NCI-H226 (cell line): ENCODE results near the gene PPP2R2D.
"Not testable (repeated sequence)": the region's sequence is repeated elsewhere in the genome, so short reads cannot be mapped to it uniquely, and the experiment has no call there.

Experiments
- DNase-seq: peaks from one replicate; pipeline ENCODE4 v3.0.0-alpha.2; 2015

The PPP2R2D gene

GRCh38 chr10:131869344-131869743, 31.5 kb upstream of the PPP2R2D start:
- DNase-seq = no peak

GRCh38 chr10:131870411-131870810, 30.4 kb upstream of the PPP2R2D start:
- no peak for DNase-seq

GRCh38 chr10:131870831-131871672, 29.8 kb upstream of the PPP2R2D start:
- no peak for DNase-seq

- DNase-seq = no peak
These were observed 29.2 kb upstream of the PPP2R2D start for GRCh38 chr10:131871673-131872005.

GRCh38 chr10:131872011-131872826, 28.6 kb upstream of the PPP2R2D start:
- no peak for DNase-seq

GRCh38 chr10:131872827-131873375, 27.9 kb upstream of the PPP2R2D start:
- DNase-seq = no peak

GRCh38 chr10:131874991-131875451, 25.8 kb upstream of the PPP2R2D start:
- DNase-seq = peak; percentile 35

GRCh38 chr10:131875501-131875900, 25.3 kb upstream of the PPP2R2D start:
- no peak for DNase-seq

- DNase-seq = no peak
These were observed 24.8 kb upstream of the PPP2R2D start for GRCh38 chr10:131876017-131876416.

- DNase-seq = no peak
These were observed 24.3 kb upstream of the PPP2R2D start for GRCh38 chr10:131876508-131876907.

GRCh38 chr10:131880016-131880590, 20.7 kb upstream of the PPP2R2D start:
- no peak for DNase-seq

GRCh38 chr10:131881104-131881880, 19.5 kb upstream of the PPP2R2D start:
- no peak for DNase-seq

- no peak for DNase-seq
These were observed 18.7 kb upstream of the PPP2R2D start for GRCh38 chr10:131882151-131882550.

- no peak for DNase-seq
These were observed 18.0 kb upstream of the PPP2R2D start for GRCh38 chr10:131882590-131883451.

- not testable (repeated sequence) for DNase-seq
These were observed 17.0 kb upstream of the PPP2R2D start for GRCh38 chr10:131883621-131884393.

GRCh38 chr10:131885391-131886165, 15.2 kb upstream of the PPP2R2D start:
- DNase-seq = peak; percentile 37

GRCh38 chr10:131886237-131886636, 14.6 kb upstream of the PPP2R2D start:
- no peak for DNase-seq

GRCh38 chr10:131888186-131888604, 12.6 kb upstream of the PPP2R2D start:
- DNase-seq = no peak

GRCh38 chr10:131889755-131890154, 11.1 kb upstream of the PPP2R2D start:
- no peak for DNase-seq
